ENCODE measurements around the gene PHLDA1. TPM values are rescaled to one million over a fixed set of nuclear protein-coding genes. Genes with fewer than 3 reads are reported as not detected.

The PHLDA1 gene
- total RNA-seq, result 5.2 TPM

- peak; percentile 94 for DNase-seq (ENCODE audit: low spot score)
These were observed at the start of gene PHLDA1 for GRCh38 chr12:76031414-76032042. PHLDA1 (minus strand) TSS chr12:76031776.

GRCh38 chr12:76080729-76081415 lies 49.3 kb upstream of the PHLDA1 start:
- DNase-seq (ENCODE audit: low spot score), result no peak

- no peak for DNase-seq (ENCODE audit: low spot score)
These were observed 48.6 kb upstream of the PHLDA1 start for GRCh38 chr12:76080017-76080728.

- DNase-seq (ENCODE audit: low spot score), result no peak
These were observed 47.2 kb upstream of the PHLDA1 start for GRCh38 chr12:76078748-76079147.

GRCh38 chr12:76075448-76075847 lies 43.9 kb upstream of the PHLDA1 start:
- DNase-seq (ENCODE audit: low spot score), result no peak

- DNase-seq (ENCODE audit: low spot score), result no peak
These were observed 43.2 kb upstream of the PHLDA1 start for GRCh38 chr12:76074701-76075336.

- DNase-seq (ENCODE audit: low spot score), result no peak
These were observed 42.0 kb upstream of the PHLDA1 start for GRCh38 chr12:76073561-76073960.

- DNase-seq (ENCODE audit: low spot score), result no peak
These were observed 41.0 kb upstream of the PHLDA1 start for GRCh38 chr12:76072568-76072967.

- no peak for DNase-seq (ENCODE audit: low spot score)
These were observed 37.8 kb upstream of the PHLDA1 start for GRCh38 chr12:76069339-76069738.

GRCh38 chr12:76065917-76066316 lies 34.3 kb upstream of the PHLDA1 start:
- no peak for DNase-seq (ENCODE audit: low spot score)

GRCh38 chr12:76064904-76065303 lies 33.3 kb upstream of the PHLDA1 start:
- no peak for DNase-seq (ENCODE audit: low spot score)

GRCh38 chr12:76060111-76060510 lies 28.5 kb upstream of the PHLDA1 start:
- DNase-seq (ENCODE audit: low spot score), result no peak

- DNase-seq (ENCODE audit: low spot score), result no peak
These were observed 25.8 kb upstream of the PHLDA1 start for GRCh38 chr12:76057326-76057725.

- DNase-seq (ENCODE audit: low spot score), result no peak
These were observed 23.8 kb upstream of the PHLDA1 start for GRCh38 chr12:76055393-76055792.

- DNase-seq (ENCODE audit: low spot score), result no peak
These were observed 18.1 kb upstream of the PHLDA1 start for GRCh38 chr12:76049575-76050251.

- DNase-seq (ENCODE audit: low spot score), result no peak
These were observed 16.2 kb upstream of the PHLDA1 start for GRCh38 chr12:76047742-76048141.

GRCh38 chr12:76047060-76047459 lies 15.5 kb upstream of the PHLDA1 start:
- DNase-seq (ENCODE audit: low spot score), result no peak

- DNase-seq (ENCODE audit: low spot score), result no peak
These were observed 11.8 kb upstream of the PHLDA1 start for GRCh38 chr12:76043377-76043776.

- DNase-seq (ENCODE audit: low spot score), result no peak
These were observed 10.6 kb upstream of the PHLDA1 start for GRCh38 chr12:76042147-76042546.

GRCh38 chr12:76041406-76041805 lies 9.8 kb upstream of the PHLDA1 start:
- DNase-seq (ENCODE audit: low spot score), result no peak

GRCh38 chr12:76040461-76040860 lies 8.9 kb upstream of the PHLDA1 start:
- no peak for DNase-seq (ENCODE audit: low spot score)

- DNase-seq (ENCODE audit: low spot score), result no peak
These were observed 6.6 kb upstream of the PHLDA1 start for GRCh38 chr12:76038176-76038575.
